Osteoblast (primary cell): ENCODE results near the gene UBE2S. TPM values are rescaled to one million over a fixed set of nuclear protein-coding genes. Genes with fewer than 3 reads are reported as not detected.

ENCODE experiments used
- DNase-seq: peaks from one replicate; pipeline ENCODE4 v3.0.0; 2011; ENCODE audit warnings: low spot score, mixed read lengths; ENCODE audit not compliant: insufficient read length; ENCODE audit errors: missing footprints
- H2AFZ ChIP-seq: 2 replicates; pipeline ENCODE4 v1.6.0; 2011; ENCODE audit warnings: mild to moderate bottlenecking, low read length
- H3K27ac ChIP-seq: 2 replicates; pipeline ENCODE4 v1.5.1; 2011; ENCODE audit warnings: mild to moderate bottlenecking, low read depth, low read length, moderate library complexity
- H3K27me3 ChIP-seq: 2 replicates; pipeline ENCODE4 v1.6.0; 2012; ENCODE audit warnings: mild to moderate bottlenecking, control low read depth, inconsistent platforms, low read length, moderate library complexity; ENCODE audit not compliant: insufficient read depth
- H3K36me3 ChIP-seq: 2 replicates; pipeline ENCODE4 v1.5.1; 2011; ENCODE audit warnings: mild to moderate bottlenecking, low read length, control low read depth, moderate library complexity; ENCODE audit not compliant: insufficient read depth
- H3K4me1 ChIP-seq: 2 replicates; pipeline ENCODE4 v1.5.1; 2011; ENCODE audit warnings: mild to moderate bottlenecking, low read length, control low read depth, moderate library complexity; ENCODE audit not compliant: insufficient read depth
- H3K4me2 ChIP-seq: 2 replicates; pipeline ENCODE4 v1.6.0; 2011; ENCODE audit warnings: mild to moderate bottlenecking, low read length; ENCODE audit not compliant: insufficient read depth
- H3K4me3 ChIP-seq: fragments of 200-600 bp; sonication (generic); 3 replicates; pipeline ENCODE4 v1.5.1; 2012; ENCODE audit warnings: mild to moderate bottlenecking, low read length, inconsistent platforms; ENCODE audit not compliant: insufficient read depth
- H3K79me2 ChIP-seq: 2 replicates; pipeline ENCODE4 v1.6.0; 2012; ENCODE audit warnings: mild to moderate bottlenecking, low read length, control low read depth, inconsistent platforms; ENCODE audit not compliant: insufficient read depth
- H3K9me3 ChIP-seq: 2 replicates; pipeline ENCODE4 v1.5.1; 2011; ENCODE audit warnings: low read depth, low read length, control low read depth
- H4K20me1 ChIP-seq: 2 replicates; pipeline ENCODE4 v1.6.0; 2012; ENCODE audit warnings: mild to moderate bottlenecking, low read length, control low read depth; ENCODE audit not compliant: insufficient read depth
- total RNA-seq: library from RNA; depleted of rRNA; stranded (reverse); fragments of >200 nt; gene quantifications from 2 replicates; pipeline ENCODE4 v1.2.3, GENCODE V29; 2012
- TF ChIP-seq, protein P1 (sequence below): IDR thresholded peaks from 2 replicates; pipeline ENCODE4 v1.5.1; 2011; ENCODE audit warnings: mild to moderate bottlenecking, low read depth, low read length, moderate library complexity; ENCODE audit errors: extremely low read depth

UBE2S gene
- total RNA-seq, 1 donor, result 37.3 TPM

DNA sequence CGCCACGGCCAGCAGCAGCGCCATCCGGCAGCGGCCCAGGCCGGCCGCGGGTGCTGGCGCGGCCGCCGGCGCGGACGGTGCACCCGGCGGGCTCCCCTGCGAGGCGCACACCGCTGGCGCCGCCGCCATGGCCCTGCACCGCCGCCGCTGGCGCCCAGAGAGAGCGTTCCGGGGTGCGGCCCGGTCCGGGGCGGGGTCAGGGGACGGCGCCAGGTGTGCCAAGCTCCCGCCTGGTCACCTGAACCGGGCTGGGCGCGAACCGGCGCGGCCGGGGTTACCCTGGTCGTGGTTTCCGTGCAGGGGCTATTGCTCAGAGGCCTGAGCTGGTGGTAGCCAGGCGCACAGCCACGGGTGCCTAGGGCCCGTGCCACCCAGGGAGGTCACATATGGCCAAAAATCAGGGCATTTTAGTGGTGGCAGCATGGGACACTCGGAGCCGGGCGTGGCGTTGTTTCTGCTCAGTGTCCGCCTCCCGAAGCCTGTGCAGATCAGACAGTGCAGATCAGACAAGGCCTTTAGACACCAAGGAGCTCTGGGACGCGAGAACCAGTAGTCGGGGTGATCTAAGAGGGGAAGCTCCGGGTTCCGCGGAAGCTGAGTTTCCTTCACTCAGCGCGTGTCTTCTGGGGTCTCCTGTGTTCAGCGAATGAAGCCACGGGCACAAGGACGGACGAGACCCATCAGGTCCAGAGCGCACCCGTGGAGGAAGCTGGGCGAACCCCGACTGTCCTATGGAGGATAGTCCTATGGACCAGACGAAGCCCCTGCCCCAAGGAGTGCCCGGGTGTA is 23.3 kb downstream of the UBE2S start, which contains the start of gene TMEM238:
Gene TMEM238 (minus strand): TSS at position 162 of the 789 bp plus-strand sequence. CDS start 33 bp downstream, at position 129.
- H3K79me2 ChIP-seq, result peaks cover 36% of the 10 kb centered on the region
- peak within 1 kb of the TSS; percentile 95 for H3K4me3 ChIP-seq
- peaks cover 35% of the 10 kb centered on the region for H4K20me1 ChIP-seq
- H3K9me3 ChIP-seq, result no peaks in the 10 kb centered on the region
- peak within 1 kb of the TSS; percentile 97 for H3K4me2 ChIP-seq
- no peaks in the 10 kb centered on the region for H3K27me3 ChIP-seq
- TF ChIP-seq, protein P1, sequence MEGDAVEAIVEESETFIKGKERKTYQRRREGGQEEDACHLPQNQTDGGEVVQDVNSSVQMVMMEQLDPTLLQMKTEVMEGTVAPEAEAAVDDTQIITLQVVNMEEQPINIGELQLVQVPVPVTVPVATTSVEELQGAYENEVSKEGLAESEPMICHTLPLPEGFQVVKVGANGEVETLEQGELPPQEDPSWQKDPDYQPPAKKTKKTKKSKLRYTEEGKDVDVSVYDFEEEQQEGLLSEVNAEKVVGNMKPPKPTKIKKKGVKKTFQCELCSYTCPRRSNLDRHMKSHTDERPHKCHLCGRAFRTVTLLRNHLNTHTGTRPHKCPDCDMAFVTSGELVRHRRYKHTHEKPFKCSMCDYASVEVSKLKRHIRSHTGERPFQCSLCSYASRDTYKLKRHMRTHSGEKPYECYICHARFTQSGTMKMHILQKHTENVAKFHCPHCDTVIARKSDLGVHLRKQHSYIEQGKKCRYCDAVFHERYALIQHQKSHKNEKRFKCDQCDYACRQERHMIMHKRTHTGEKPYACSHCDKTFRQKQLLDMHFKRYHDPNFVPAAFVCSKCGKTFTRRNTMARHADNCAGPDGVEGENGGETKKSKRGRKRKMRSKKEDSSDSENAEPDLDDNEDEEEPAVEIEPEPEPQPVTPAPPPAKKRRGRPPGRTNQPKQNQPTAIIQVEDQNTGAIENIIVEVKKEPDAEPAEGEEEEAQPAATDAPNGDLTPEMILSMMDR, result no peak
- H3K27ac ChIP-seq, result peak within 1 kb of the TSS; percentile 88
- peaks cover 27% of the 10 kb centered on the region for H3K36me3 ChIP-seq
- H3K4me1 ChIP-seq, result peaks cover 35% of the 10 kb centered on the region
- DNase-seq, result peak; percentile 68
- peak within 1 kb of the TSS; percentile 78 for H2AFZ ChIP-seq

DNA sequence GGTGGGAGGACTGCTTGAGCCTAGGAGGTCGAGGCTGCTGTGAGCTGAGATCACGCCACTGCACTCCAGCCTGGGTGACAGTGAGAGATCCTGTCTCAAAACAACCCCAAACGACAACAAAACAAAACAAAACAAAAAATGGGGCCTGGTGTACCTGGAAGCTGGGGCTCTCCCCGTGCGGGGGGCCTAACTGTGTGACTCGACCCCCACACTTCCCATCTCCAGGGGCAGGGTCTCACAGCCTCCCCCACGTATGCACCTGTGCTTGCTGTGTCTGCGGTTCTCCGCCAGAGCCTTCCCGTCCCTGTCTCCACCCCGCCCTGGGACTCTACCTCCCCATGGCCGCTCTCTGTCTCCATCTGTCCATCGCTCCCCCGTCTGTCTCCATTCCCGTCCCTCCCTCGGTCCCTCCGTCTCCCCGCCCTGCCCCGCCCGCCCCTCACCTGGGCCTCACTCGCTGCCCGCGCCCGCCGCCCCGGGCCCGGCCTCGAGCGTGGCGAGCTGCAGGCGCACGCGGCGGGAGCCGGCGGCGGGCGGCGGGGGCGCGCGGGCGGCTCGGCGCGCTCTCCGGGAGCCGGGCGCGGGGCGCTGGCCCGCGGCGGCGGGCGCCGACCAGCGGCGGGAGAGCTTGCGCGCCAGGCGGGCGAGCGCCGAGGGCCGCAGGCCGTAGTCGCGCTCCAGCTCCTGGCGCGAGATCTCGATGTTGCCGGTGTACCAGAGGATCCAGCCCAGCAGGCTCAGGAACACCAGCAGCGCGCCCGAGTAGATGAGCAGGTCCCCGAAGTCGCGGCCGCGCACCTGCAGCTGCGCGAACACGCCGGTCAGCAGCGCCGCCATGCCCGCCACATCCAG is 24.1 kb downstream of the UBE2S start:
- H3K27me3 ChIP-seq, result no peaks in the 10 kb centered on the region
- peaks cover 28% of the 10 kb centered on the region for H3K79me2 ChIP-seq
- peaks cover 27% of the 10 kb centered on the region for H4K20me1 ChIP-seq
- TF ChIP-seq, protein P1, result no peak
- no peaks in the 10 kb centered on the region for H3K9me3 ChIP-seq
- H3K36me3 ChIP-seq, result peaks cover 19% of the 10 kb centered on the region
- peak overlapping the region; percentile 65 for H3K4me3 ChIP-seq
- H3K27ac ChIP-seq, result no peak overlapping the region
- peak overlapping the region; percentile 78 for H2AFZ ChIP-seq
- peaks cover 33% of the 10 kb centered on the region for H3K4me1 ChIP-seq
- H3K4me2 ChIP-seq, result peak overlapping the region; percentile 97
- peak; percentile 98 for DNase-seq

DNA sequence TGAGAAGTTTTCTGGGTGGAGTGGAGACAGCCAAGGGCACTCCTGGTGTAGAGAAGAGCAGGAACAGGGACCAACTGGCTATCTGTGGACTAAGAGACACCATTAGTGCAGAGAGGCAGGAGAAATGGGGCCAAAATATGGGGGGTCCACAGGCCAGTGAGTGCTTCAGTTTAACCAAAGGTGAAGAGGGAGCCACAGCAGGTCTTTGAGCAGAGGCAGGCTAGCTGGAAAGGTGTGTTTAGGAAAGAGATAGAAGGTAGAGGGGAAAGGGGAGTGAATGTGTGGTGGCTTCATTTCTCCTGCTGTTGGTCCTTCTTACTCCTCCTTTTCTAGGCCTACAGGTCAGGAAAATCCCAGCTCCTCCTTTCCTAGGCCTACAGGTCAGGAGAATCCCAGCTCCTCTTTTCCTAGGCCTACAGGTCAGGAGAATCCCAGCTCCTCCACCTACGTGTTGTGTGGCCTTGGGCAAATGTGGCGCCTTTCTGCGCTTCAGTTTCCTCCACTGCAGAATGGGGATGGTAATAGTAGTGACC is 25.0 kb downstream of the UBE2S start:
- H3K4me2 ChIP-seq, result no peak overlapping the region
- no peak for DNase-seq
- H3K9me3 ChIP-seq, result no peaks in the 10 kb centered on the region
- peaks cover 18% of the 10 kb centered on the region for H4K20me1 ChIP-seq
- no peak overlapping the region for H3K4me3 ChIP-seq
- no peak overlapping the region for H3K27ac ChIP-seq
- TF ChIP-seq, protein P1, result no peak
- H3K4me1 ChIP-seq, result peaks cover 24% of the 10 kb centered on the region
- no peaks in the 10 kb centered on the region for H3K27me3 ChIP-seq
- H3K79me2 ChIP-seq, result peaks cover 19% of the 10 kb centered on the region
- peaks cover 9% of the 10 kb centered on the region for H3K36me3 ChIP-seq
- H2AFZ ChIP-seq, result no peak overlapping the region

DNA sequence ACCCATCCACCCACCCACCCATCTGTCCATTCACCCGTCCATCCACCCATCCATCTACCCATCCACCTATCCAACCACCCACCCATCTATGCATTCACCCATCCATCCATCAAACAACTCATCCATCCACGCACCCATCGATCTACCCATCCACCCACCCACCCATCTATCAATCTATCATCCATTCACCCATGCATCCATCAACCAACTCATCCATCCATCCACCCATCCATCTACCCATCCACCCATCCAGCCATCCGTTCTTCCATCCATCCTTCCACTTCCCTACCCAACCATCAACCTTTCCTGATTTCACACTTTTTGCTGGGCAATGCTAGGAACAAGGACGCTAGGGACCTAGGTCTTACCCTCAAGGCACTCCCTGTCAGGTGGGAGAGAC is 25.6 kb downstream of the UBE2S start:
- peaks cover 4% of the 10 kb centered on the region for H3K36me3 ChIP-seq
- no peak for DNase-seq
- peaks cover 18% of the 10 kb centered on the region for H3K4me1 ChIP-seq
- H4K20me1 ChIP-seq, result peaks cover 12% of the 10 kb centered on the region
- no peak overlapping the region for H3K4me3 ChIP-seq
- H3K79me2 ChIP-seq, result peaks cover 13% of the 10 kb centered on the region
- no peak overlapping the region for H3K27ac ChIP-seq
- H3K4me2 ChIP-seq, result no peak overlapping the region
- no peaks in the 10 kb centered on the region for H3K9me3 ChIP-seq
- no peak overlapping the region for H2AFZ ChIP-seq
- H3K27me3 ChIP-seq, result no peaks in the 10 kb centered on the region
- TF ChIP-seq, protein P1, result no peak
